OCI-LY1 (cell line): ENCODE data around the gene DYNLT2.

Experiments used
- H2AFZ ChIP-seq: fragments of 200-600 bp; sonication (generic), shearing (Covaris generic); 2 replicates; pipeline ENCODE4 v1.6.0; 2014; ENCODE audit warnings: antibody characterized with exemption, mild to moderate bottlenecking, low read length
- H3F3A ChIP-seq: fragments of 200-600 bp; sonication (generic), shearing (Covaris generic); 2 replicates; pipeline ENCODE4 v1.6.0; 2014; ENCODE audit warnings: mild to moderate bottlenecking, antibody characterized with exemption, low read length, moderate library complexity; ENCODE audit not compliant: insufficient read depth
- H3K27ac ChIP-seq: fragments of 200-600 bp; sonication (generic); 2 replicates; pipeline ENCODE4 v1.5.1; 2014; ENCODE audit warnings: low read length, mixed run types, mild to moderate bottlenecking, low read depth; ENCODE audit not compliant: poor library complexity, severe bottlenecking
- H3K27me3 ChIP-seq: fragments of 200-600 bp; sonication (generic); 2 replicates; pipeline ENCODE4 v1.6.0; 2014; ENCODE audit warnings: antibody characterized with exemption, mild to moderate bottlenecking, low read length, moderate library complexity; ENCODE audit not compliant: insufficient read depth
- H3K36me3 ChIP-seq: fragments of 200-600 bp; sonication (generic); 2 replicates; pipeline ENCODE4 v1.6.1; 2014; ENCODE audit warnings: mild to moderate bottlenecking, antibody characterized with exemption, low read length, moderate library complexity, mixed read lengths; ENCODE audit not compliant: insufficient read depth
- H3K4me1 ChIP-seq: fragments of 200-600 bp; sonication (generic); 2 replicates; pipeline ENCODE4 v1.5.1; 2014; ENCODE audit warnings: mild to moderate bottlenecking, low read length, moderate library complexity; ENCODE audit not compliant: insufficient read depth, severe bottlenecking
- H3K4me2 ChIP-seq: fragments of 200-600 bp; sonication (generic), shearing (Covaris generic); 2 replicates; pipeline ENCODE4 v1.6.1; 2014; ENCODE audit warnings: low read length
- H3K4me3 ChIP-seq: fragments of 200-600 bp; sonication (generic); 2 replicates; pipeline ENCODE4 v1.5.1; 2014; ENCODE audit warnings: low read length, low read depth, mild to moderate bottlenecking, mixed read lengths; ENCODE audit not compliant: poor library complexity, severe bottlenecking
- H3K79me2 ChIP-seq: fragments of 200-600 bp; shearing (Covaris generic); 2 replicates; pipeline ENCODE4 v1.6.1; 2016; ENCODE audit warnings: mixed run types, low read length, mixed read lengths; ENCODE audit not compliant: insufficient read depth
- H3K9ac ChIP-seq: fragments of 200-600 bp; sonication (generic), shearing (Covaris generic); 2 replicates; pipeline ENCODE4 v1.6.1; 2014; ENCODE audit warnings: mild to moderate bottlenecking, low read length, mixed read lengths
- H3K9me2 ChIP-seq: fragments of 200-600 bp; sonication (generic), shearing (Covaris generic); 2 replicates; pipeline ENCODE4 v1.6.1; 2014; ENCODE audit warnings: low read depth, mild to moderate bottlenecking, low read length, mixed read lengths
- H3K9me3 ChIP-seq: fragments of 200-600 bp; shearing (Covaris generic); 2 replicates; pipeline ENCODE4 v1.6.1; 2014; ENCODE audit warnings: low read length, mixed read lengths
- H4K20me1 ChIP-seq: fragments of 200-600 bp; sonication (generic), shearing (Covaris generic); 2 replicates; pipeline ENCODE4 v1.6.0; 2016; ENCODE audit warnings: mild to moderate bottlenecking, low read length; ENCODE audit not compliant: insufficient read depth
- CTCF ChIP-seq: fragments of 200-600 bp; sonication (generic), shearing (Covaris generic); IDR thresholded peaks from 2 replicates; pipeline ENCODE4 v1.5.1; 2017; ENCODE audit warnings: mild to moderate bottlenecking, antibody characterized with exemption, low read length, moderate library complexity, mixed read lengths
- EZH2 ChIP-seq: fragments of 200-600 bp; sonication (generic), shearing (Covaris generic); IDR thresholded peaks from 2 replicates; pipeline ENCODE4 v1.8.0; 2017; ENCODE audit warnings: borderline replicate concordance, mixed run types, mild to moderate bottlenecking, antibody characterized with exemption, low read length, moderate library complexity, mixed read lengths

DYNLT2 gene

DNA sequence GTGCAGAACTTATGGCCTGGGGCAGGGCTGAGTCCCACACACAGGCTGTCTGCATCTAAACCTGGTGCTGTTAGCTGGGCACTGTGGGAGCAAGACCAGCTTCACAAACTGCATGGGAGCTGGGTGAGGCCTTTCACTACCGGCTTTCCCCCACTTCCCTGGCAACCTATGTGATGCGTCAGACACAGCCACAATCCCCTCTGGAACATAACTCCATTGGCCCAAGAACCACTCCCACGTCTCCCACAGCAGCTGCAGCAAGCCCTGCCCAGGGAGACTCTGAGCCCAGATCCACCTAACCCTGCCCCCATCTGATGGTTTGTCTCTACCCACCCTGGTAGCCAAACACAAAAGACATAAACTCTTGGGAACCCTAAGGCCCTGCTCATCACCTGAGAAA lies 58.9 kb downstream of the DYNLT2 start:
- Histone ChIP-seq H3K27me3 (no peaks in the 10 kb centered on the region), H3F3A (no peaks in the 10 kb centered on the region), H3K9ac (no peak overlapping the region), H3K79me2 (no peaks in the 10 kb centered on the region), H3K36me3 (peaks cover 73% of the 10 kb centered on the region), H3K4me3 (no peak overlapping the region), H4K20me1 (no peaks in the 10 kb centered on the region), H2AFZ (no peak overlapping the region), H3K9me2 (no peaks in the 10 kb centered on the region), H3K4me2 (no peak overlapping the region), H3K4me1 (no peaks in the 10 kb centered on the region), H3K27ac (no peak overlapping the region), H3K9me3 (peaks cover 9% of the 10 kb centered on the region; the same call in 1 of the 2 replicates)
- no peak for TF ChIP-seq CTCF
- no peak for TF ChIP-seq EZH2

- Histone ChIP-seq H3K27ac (no peak overlapping the region), H3F3A (no peaks in the 10 kb centered on the region), H4K20me1 (no peaks in the 10 kb centered on the region), H3K4me1 (no peaks in the 10 kb centered on the region), H3K36me3 (peaks cover 79% of the 10 kb centered on the region), H3K9ac (no peak overlapping the region), H3K4me3 (no peak overlapping the region), H3K27me3 (no peaks in the 10 kb centered on the region), H3K9me2 (no peaks in the 10 kb centered on the region), H3K4me2 (no peak overlapping the region), H3K9me3 (peaks cover 11% of the 10 kb centered on the region), H3K79me2 (no peaks in the 10 kb centered on the region), H2AFZ (no peak overlapping the region)
- TF ChIP-seq CTCF: no peak
- TF ChIP-seq EZH2: no peak
Observed at GRCh38 chr6:169691260-169691659, 60.1 kb downstream of the DYNLT2 start.
